Measurements from ENCODE around the gene SLA2.
"Not testable (repeated sequence)": the region's sequence is repeated elsewhere in the genome, so short reads cannot be mapped to it uniquely, and the experiment has no call there.

The SLA2 gene

GRCh38 chr20:36645353-36645752 is 643 bp downstream of the SLA2 start:
- no peak for DNase-seq (ENCODE audit: low read depth)

DNA sequence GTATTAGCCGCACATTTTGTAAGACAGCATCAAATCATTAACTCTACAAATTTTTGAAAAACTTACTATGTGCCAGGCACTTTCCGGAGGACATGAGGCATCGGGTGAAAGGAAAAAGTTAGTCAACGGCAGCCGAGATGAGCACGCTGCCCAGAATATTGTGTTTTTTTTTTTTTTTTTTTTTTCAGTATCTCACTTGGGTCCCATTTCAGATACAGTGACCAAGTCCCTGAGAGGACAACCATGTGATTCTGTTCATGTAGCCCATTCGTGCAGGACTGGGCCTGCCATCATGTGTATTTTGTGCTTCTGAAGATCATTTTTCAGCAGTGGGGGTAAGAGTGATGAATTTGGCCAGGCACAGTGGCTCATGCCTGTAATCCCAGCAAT is 1.3 kb downstream of the SLA2 start:
- DNase-seq (ENCODE audit: low read depth) = no peak

GRCh38 chr20:36644032-36644705 is 1.8 kb downstream of the SLA2 start:
- DNase-seq (ENCODE audit: low read depth) = peak; percentile 50

DNA sequence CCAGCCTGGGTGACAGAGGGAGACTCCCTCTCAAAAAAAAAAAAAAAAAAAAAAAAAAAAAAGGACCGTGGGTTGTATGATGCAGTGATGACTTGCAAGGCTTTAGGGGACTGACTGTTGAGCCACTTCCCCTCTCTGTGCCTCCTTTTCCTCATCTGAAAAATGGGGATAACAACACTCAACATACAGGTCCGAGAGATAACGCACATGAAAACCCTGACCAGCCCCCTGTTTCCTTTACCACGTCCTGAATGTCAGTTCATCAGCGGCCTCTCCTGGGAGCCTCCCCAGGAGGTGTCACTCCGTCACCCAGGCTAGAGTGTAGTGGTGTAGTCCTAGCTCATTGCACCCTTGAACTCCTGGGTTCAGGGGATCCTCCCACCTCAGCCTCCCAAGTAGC is 3.9 kb downstream of the SLA2 start:
- no peak for DNase-seq (ENCODE audit: low read depth)

- DNase-seq (ENCODE audit: low read depth) = no peak
Measured at GRCh38 chr20:36641506-36641843, 4.5 kb downstream of the SLA2 start.

GRCh38 chr20:36638876-36639400 is 7.1 kb downstream of the SLA2 start:
- DNase-seq (ENCODE audit: low read depth) = not testable (repeated sequence)

DNA sequence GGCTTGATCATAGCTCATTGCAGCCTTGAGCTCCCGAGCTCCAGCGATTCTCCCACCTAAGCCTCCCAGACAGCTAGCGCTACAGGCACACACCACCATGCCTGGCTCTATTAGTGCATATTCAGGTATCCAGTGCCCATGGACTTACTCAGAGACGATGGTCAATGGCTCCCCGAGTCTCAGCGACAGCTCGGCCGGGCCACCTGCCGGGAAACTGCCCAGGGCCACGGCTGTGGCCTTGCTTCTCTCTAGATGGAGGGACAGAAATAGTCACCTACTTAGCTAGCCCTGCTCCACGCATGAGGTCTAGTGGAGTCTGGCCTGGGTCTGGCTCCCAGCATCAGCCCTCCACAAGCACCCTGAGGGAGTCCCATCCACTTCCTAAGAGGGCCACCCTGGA is 11.7 kb downstream of the SLA2 start:
- no peak for DNase-seq (ENCODE audit: low read depth)

DNA sequence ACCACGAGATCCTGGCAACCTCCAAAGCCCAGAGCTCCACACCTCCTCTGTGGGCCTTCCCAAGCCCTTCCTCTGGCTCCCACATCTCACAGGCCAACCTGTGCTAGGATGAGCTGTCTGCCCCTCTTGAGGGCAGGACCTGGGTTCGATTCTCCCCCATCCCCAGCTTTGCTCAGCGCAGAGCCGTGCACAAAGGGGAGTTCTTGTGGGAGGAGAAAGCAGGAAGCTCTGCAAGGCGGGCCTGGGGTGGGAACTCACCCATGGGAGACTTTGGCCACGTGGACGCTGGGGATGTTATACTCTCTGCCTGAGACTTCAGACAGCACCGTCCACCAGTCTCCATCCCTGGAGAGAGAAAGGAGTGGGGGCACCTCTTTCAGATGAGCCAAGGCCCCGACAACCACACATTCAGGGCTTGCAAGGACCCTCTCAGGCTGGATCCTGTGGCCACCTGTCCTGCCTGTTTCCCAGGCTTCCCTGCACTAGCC is 12.7 kb downstream of the SLA2 start:
- DNase-seq (ENCODE audit: low read depth) = no peak

GRCh38 chr20:36632487-36633284 is 13.3 kb downstream of the SLA2 start:
- no peak for DNase-seq (ENCODE audit: low read depth)

DNA sequence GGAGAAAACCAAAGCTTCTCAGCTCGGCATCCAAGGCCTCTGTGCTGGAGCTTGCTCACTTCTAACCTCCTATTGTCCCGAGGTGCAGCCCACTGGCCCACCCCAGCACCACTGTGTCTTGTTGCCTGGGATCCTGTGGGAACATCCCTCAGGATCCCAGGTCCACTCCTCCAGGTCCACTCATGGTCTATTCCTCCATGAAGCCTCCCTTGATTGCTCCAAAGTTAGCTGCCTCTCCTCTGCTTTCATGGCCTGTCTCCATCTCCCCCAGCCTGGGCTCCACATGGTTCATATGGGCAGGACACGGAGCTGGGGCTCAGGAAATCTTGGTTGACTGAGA is 13.9 kb downstream of the SLA2 start:
- DNase-seq (ENCODE audit: low read depth) = no peak

- DNase-seq (ENCODE audit: low read depth) = no peak
Measured at GRCh38 chr20:36631646-36632045, 14.3 kb downstream of the SLA2 start.

GRCh38 chr20:36629719-36630681 is 16.0 kb downstream of the SLA2 start:
- DNase-seq (ENCODE audit: low read depth) = peak; percentile 30

DNA sequence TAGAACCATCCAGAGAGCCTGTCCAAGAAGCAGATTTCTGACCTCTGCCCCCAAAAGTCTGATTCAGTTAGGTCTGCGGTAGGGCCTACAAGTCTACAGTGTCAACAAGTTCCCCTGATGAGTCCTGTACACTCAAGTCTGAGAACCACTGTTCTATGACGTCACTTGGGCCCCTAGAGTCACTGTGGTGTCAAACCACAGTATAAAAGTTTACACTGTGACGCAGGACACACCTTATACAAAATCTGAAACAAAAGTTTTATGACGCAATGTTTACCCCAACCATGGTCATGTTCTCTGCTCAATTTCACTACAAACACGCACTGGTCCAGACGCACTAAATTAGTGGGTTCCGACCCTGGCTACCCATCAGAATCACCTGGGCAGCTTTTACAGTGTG is 17.9 kb downstream of the SLA2 start:
- DNase-seq (ENCODE audit: low read depth) = peak; percentile 15

DNA sequence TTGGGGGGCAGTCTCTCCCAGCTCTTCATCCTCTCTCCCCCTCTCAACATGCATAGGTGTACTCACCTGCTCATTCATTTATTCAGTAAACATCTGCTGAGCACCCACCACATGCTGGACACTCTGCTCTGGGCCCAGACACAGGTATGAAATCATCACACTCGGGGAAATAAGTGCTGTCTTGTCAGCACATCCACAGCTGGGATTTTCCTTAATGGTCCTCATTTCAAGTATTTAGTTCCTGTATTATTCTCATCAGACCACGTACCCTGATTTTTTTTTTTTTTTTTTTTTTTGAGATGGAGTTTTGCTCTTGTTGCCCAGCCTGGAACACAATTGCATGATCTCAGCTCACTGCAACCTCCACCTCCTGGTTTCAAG is 21.1 kb downstream of the SLA2 start:
- no peak for DNase-seq (ENCODE audit: low read depth)

DNA sequence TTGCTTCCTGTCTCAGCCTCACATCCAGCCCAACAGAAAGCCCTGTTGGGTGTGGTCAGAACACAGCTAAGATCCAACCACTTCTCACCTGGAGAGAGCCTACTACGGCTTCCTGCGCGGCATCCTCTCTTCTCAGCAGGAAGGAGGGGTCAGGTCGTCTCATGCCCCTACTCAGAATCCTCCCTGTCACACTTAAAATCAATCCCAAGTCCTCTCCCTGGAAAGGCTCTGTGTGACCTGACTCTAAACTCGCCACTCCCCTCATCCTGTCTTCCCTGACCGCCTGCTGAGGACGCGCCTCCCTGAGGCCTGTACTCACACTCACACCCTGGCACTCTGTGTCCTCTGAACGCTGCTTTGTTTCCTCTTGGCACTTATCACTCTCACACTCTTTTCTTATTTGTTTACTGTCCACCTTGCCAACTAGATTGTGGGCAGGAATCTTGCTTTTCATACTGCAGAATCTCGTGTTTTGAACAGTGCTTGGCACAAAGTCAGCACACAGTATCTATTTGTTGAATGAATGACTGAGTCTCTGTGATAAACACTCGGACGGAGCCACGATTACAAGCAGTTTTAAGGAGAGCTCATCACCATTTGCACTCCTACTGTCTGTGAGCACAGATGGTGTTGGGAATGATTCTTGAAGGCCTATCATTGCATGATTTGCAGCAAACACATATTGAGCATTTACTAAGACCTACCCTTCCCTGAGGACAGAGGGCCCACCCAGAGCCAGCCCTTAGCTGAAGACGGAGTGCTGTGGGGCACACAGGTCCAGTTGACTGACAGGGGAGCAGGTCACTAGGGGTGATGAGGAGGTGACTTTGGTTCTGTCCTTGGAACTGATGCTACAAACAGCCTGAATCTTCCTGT is 21.7 kb downstream of the SLA2 start:
- no peak for DNase-seq (ENCODE audit: low read depth)

DNA sequence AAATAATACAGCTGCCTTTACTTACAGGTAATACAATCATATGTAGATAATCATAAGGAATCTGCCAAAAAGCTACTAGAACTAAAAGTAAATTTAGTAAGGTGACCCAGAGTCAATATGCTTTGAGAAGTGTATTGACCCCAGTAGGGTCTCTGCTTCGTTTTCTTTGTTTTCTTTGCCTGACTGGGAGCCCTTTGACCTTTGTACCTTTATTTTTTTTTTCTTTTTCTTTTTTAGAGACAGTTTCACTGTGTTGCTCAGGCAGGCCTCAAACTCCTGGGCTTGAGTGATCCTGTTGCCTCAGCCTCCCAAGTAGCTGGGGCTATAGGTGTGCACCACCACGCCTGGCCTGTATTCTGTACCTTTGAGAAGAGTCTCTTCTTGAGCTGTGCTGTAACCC is 22.6 kb downstream of the SLA2 start:
- DNase-seq (ENCODE audit: low read depth) = no peak

- DNase-seq (ENCODE audit: low read depth) = no peak
Measured at GRCh38 chr20:36620917-36621316, 25.1 kb downstream of the SLA2 start.

GRCh38 chr20:36614781-36615557 is 31.0 kb downstream of the SLA2 start:
- no peak for DNase-seq (ENCODE audit: low read depth)

GRCh38 chr20:36613974-36614373 is 32.0 kb downstream of the SLA2 start:
- DNase-seq (ENCODE audit: low read depth) = no peak

DNA sequence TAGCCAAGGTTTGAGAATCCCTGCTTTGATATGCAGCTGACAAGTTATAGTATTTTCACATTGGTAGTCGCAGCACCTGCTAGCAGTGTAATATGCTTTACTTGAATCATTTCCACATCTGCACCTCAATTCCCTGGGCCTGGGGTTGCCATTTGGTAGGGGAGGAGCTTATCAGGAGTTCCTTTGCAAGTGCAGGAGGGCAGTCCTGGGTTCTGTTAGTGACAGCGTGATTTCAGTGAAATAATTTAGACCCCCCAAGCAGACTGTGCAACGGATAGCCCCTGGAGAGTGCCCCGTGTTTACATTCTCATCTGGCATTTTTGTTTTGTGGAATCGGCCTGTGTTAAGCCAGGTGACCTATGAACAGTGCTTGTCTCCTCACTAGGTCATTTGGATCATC is 34.4 kb downstream of the SLA2 start:
- DNase-seq (ENCODE audit: low read depth) = no peak

DNA sequence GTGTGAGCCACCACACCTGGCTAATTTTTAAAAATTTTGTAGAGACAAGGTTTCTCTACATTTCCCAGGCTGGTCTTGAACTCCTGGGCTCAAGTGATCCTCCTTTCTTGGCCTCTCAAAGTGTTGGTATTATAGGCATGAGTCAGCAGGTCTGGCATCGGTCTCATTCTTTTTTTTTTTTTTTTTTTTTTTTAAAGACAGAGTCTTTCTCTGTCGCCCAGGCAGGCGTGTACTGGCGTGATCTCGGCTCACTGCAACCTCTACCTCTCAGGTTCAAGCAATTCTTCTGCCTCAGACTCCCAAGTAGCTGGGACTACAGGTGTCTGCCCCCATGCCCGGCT is 37.6 kb downstream of the SLA2 start:
- not testable (repeated sequence) for DNase-seq (ENCODE audit: low read depth)

Measured in stimulated activated CD8-positive, alpha-beta memory T cell treated with anti-CD3 and anti-CD28 coated beads, Interleukin-12 subunit alpha, Interleukin-12 subunit beta, amount 100 ng/mL, for 4 hours (primary cell).